Liver (tissue), 9 donors: ENCODE results near the gene SLCO2A1. TPM values are rescaled to one million over a fixed set of nuclear protein-coding genes. Genes with fewer than 3 reads are reported as not detected.

Experiments
- DNase-seq: peaks from one replicate; pipeline ENCODE4 v3.0.0-alpha.2; 2017; ENCODE audit warnings: low spot score
- H3K27ac ChIP-seq, 2 donors: one replicate each; pipeline ENCODE4 v1.7.0; 2013; ENCODE audit warnings: inconsistent platforms in 2 of 2, low read length in 2 of 2, control low read depth in 1 of 2, low read depth in 1 of 2, mild to moderate bottlenecking in 1 of 2
- H3K27me3 ChIP-seq, 4 donors: one replicate each; pipeline versions ENCODE4 v1.6.1 to v1.7.0; 2013; ENCODE audit warnings: low read length in 3 of 4, inconsistent platforms in 1 of 4, mild to moderate bottlenecking in 1 of 4, moderate library complexity in 1 of 4; ENCODE audit not compliant: control insufficient read depth in 4 of 4, insufficient read depth in 4 of 4
- H3K36me3 ChIP-seq, 4 donors: one replicate each; pipeline versions ENCODE4 v1.6.1 to v1.7.0; 2013; ENCODE audit warnings: low read length in 3 of 4, mild to moderate bottlenecking in 3 of 4, low read depth in 1 of 4, moderate library complexity in 1 of 4; ENCODE audit not compliant: control insufficient read depth in 4 of 4, insufficient read depth in 3 of 4
- H3K4me1 ChIP-seq, 4 donors: one replicate each; pipeline versions ENCODE4 v1.6.1 to v1.7.0; 2013; ENCODE audit warnings: low read length in 3 of 4, mild to moderate bottlenecking in 3 of 4, moderate library complexity in 1 of 4; ENCODE audit not compliant: control insufficient read depth in 4 of 4, insufficient read depth in 4 of 4
- H3K4me3 ChIP-seq, 3 donors: one replicate each; pipeline versions ENCODE4 v1.6.1 to v1.7.0; 2013; ENCODE audit warnings: low read length in 3 of 3, control low read depth in 1 of 3, low read depth in 1 of 3, mild to moderate bottlenecking in 1 of 3
- H3K9ac ChIP-seq, 2 donors: one replicate each; pipeline ENCODE4 v1.7.0; 2013; ENCODE audit warnings: low read length in 2 of 2, mild to moderate bottlenecking in 2 of 2, moderate library complexity in 2 of 2, control low read depth in 1 of 2, low read depth in 1 of 2
- H3K9me3 ChIP-seq, 4 donors: one replicate each; pipeline versions ENCODE4 v1.6.1 to v1.7.0; 2013; ENCODE audit warnings: low read length in 3 of 4; ENCODE audit not compliant: control insufficient read depth in 4 of 4
- CTCF ChIP-seq: fragments of 150-350 bp; IDR thresholded peaks from 2 replicates; pipeline ENCODE4 v1.5.1; 2017; ENCODE audit warnings: improper control_type of control experiment, low read depth, low read length; ENCODE audit not compliant: missing input control
- EGR1 ChIP-seq, 2 donors: IDR thresholded peaks; 2 replicates each; pipeline ENCODE4 v1.6.1; 2016 to 2018; ENCODE audit warnings: antibody characterized with exemption in 2 of 2, low read depth in 2 of 2
- FOXA2 ChIP-seq: IDR thresholded peaks from 2 replicates; pipeline ENCODE4 v1.6.1; 2016; ENCODE audit warnings: antibody characterized with exemption
- HNF4A ChIP-seq, 2 donors: conservative IDR thresholded peaks; 2 replicates each; pipeline ENCODE4 v1.6.1; 2016; ENCODE audit warnings: antibody characterized with exemption in 2 of 2, mild to moderate bottlenecking in 2 of 2
- HNF4G ChIP-seq: IDR thresholded peaks from 2 replicates; pipeline ENCODE4 v1.6.1; 2016; ENCODE audit warnings: antibody characterized with exemption
- NR2F2 ChIP-seq: IDR thresholded peaks from 2 replicates; pipeline ENCODE4 v1.6.1; 2016; ENCODE audit warnings: antibody characterized with exemption
- REST ChIP-seq: IDR thresholded peaks from 2 replicates; pipeline ENCODE4 v1.6.1; 2016; ENCODE audit warnings: antibody characterized with exemption, mild to moderate bottlenecking
- RXRA ChIP-seq, 2 donors: IDR thresholded peaks; 2 replicates each; pipeline ENCODE4 v1.6.1; 2017 to 2018; ENCODE audit warnings: antibody characterized with exemption in 2 of 2, mild to moderate bottlenecking in 1 of 2
- TAF1 ChIP-seq: conservative IDR thresholded peaks from 2 replicates; pipeline ENCODE4 v1.6.1; 2016; ENCODE audit warnings: antibody characterized with exemption, mild to moderate bottlenecking
- YY1 ChIP-seq: IDR thresholded peaks from 2 replicates; pipeline ENCODE4 v1.6.1; 2016; ENCODE audit warnings: antibody characterized with exemption, mild to moderate bottlenecking
- ZBTB33 ChIP-seq: IDR thresholded peaks from 2 replicates; pipeline ENCODE4 v1.6.1; 2016; ENCODE audit warnings: antibody characterized with exemption
- WGBS: extraction: QIAGEN DNeasy Blood & Tissue Kit; methylation state at CpG from one replicate; pipeline ENCODE4 v1.1.7; 2013; 5-methylcytosine and 5-hydroxymethylcytosine counted together
- polyA plus RNA-seq, 2 donors: library from polyadenylated mRNA; stranded (reverse) in 1 of 2; unstranded in 1 of 2; fragments of 200-250 nt in 1 of 2; fragments of >200 nt in 1 of 2; fragmentation: Nextera tagmentation in 1 of 2; extraction: Ambion mirVana in 1 of 2; gene quantifications; one replicate each; pipeline versions ENCODE4 v1.2.1 to v1.2.3, GENCODE V29; 2013 to 2015
- total RNA-seq, 2 donors: library from RNA; depleted of rRNA; stranded (reverse); fragments of >200 nt; gene quantifications; one replicate each; pipeline ENCODE4 v1.2.3, GENCODE V29; 2014
- TF ChIP-seq, protein P1 (sequence below): IDR thresholded peaks from 2 replicates; pipeline ENCODE4 v1.6.1; 2016; ENCODE audit warnings: antibody characterized with exemption
- TF ChIP-seq, protein P2 (sequence below): IDR thresholded peaks from 2 replicates; pipeline ENCODE4 v1.6.1; 2016; ENCODE audit warnings: antibody characterized with exemption
- donor health status: healthy.
- donor health status: healthy.
- donor health status: healthy.
- donor health status: healthy.
- donor health status: healthy.

SLCO2A1 gene
- total and polyA plus RNA-seq, 4 donors = 0.56 to 3.1 (median 2.2) TPM

DNA sequence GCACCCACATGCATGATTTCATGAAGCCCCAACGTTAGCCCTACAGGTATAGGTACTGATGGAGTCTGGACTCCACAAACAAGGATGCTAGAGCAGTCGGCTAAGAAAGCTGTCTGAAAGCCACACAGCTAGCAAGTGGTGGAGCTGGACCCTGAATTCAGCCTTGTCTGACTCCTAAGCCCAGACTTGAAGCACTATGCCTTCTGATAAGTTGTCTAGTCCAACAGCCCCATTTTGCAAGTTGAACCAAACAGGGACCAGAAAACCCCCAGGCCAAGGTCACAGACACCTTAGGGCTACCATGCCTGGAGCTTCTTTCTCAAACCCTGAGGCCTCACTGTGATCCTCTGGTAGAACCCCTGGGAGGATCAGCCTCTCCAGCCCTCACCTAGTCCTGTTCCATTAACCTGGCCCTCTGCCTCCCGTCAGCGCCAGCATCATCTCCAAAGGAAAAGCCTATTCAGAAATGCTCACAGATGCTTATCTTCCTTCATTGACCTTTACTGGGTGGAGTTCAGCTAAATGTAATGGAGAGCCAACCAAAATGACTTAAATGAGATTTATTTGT lies 1.7 kb upstream of the SLCO2A1 start:
- TF ChIP-seq REST = no peak
- no peak for TF ChIP-seq EGR1 (IDR thresholded peaks at IDR 0.05; ENCODE audit: low read depth in 2 of 2)
- no peak for TF ChIP-seq HNF4A (conservative IDR thresholded peaks at IDR 0.05)
- no peak for TF ChIP-seq FOXA2
- no peak for TF ChIP-seq TAF1
- TF ChIP-seq NR2F2 = no peak
- TF ChIP-seq HNF4G = no peak
- TF ChIP-seq, protein P1, sequence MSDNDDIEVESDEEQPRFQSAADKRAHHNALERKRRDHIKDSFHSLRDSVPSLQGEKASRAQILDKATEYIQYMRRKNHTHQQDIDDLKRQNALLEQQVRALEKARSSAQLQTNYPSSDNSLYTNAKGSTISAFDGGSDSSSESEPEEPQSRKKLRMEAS = no peak
- no peak for TF ChIP-seq YY1
- TF ChIP-seq, protein P2, sequence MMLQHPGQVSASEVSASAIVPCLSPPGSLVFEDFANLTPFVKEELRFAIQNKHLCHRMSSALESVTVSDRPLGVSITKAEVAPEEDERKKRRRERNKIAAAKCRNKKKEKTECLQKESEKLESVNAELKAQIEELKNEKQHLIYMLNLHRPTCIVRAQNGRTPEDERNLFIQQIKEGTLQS = no peak
- no peak for TF ChIP-seq ZBTB33
- no peak for TF ChIP-seq CTCF
- no peak for TF ChIP-seq RXRA (IDR thresholded peaks at IDR 0.05)
- H3K27me3 ChIP-seq = peaks cover 0 to 4% (median under 1%) of the 10 kb centered on the region in 4 donors
- no peak overlapping the region for H3K27ac ChIP-seq
- no peak for DNase-seq
- no peaks in the 10 kb centered on the region for H3K9me3 ChIP-seq
- H3K36me3 ChIP-seq = no peaks in the 10 kb centered on the region
- H3K9ac ChIP-seq = no peak overlapping the region
- peaks cover 1 to 12% (median 10%) of the 10 kb centered on the region in 4 donors for H3K4me1 ChIP-seq
- H3K4me3 ChIP-seq = no peak overlapping the region
- WGBS = 95% methylated on average over 4 of the region's 4 CpGs
